A549 treated with Mapracorat at 1 μM for 4 hours (cell line): ENCODE measurements around the gene SLC25A42. TPM values are rescaled to one million over a fixed set of nuclear protein-coding genes. Genes with fewer than 3 reads are reported as not detected.

Source experiments
- total RNA-seq: library from RNA; stranded (reverse); fragments of 200-300 nt; extraction: Qiagen RNA extraction; gene quantifications from 5 replicates; pipeline ENCODE4 v1.2.3, GENCODE V29; 2022

The SLC25A42 gene
- total RNA-seq = 0.69 to 0.96 TPM (median 0.75 TPM) in 5 replicates

DNA sequence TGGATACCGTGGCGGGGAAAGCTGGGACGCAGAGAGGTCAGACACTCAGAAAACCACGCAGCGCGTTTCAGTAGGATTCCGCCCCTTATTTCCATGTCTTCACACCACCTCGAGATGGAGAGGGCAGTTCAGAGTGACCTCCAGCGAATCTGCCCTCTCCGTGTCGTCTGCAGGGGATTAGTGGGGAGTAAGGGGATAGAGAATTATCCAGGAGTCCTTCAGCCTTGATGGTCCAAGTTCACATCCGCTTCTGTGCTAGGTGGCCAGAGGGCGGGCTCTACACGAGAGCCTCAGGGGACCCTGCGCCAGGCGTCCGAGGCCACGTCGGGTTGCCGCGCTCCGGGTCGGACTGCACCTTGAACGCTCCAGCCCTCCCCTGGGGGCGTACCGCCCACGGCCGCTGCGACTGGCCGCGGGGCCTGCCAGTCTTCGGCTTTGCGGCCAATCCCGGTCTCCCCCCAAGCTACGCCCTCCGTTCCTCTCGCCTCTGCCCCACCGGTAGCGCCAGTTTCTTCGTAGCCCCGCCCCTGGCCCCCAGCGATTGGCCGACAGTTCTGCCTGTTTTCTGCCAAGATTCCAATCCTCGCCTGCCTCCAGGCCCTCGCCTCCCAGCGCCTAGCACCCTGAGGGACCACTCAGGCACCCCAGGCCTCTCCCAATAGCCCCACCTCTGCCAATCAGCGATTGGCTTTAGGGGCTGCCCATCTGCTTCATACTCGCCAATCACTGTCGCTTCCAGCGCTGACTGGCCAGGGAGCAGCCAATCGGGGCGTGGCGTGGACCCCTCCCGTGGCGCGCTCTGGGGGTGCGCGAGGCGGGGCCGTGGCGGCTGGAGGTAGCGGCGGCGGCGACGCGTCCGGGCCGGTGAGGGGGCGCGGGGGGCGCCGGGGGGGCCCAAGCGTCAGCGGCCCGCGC is at the start of gene SLC25A42:
Gene SLC25A42 (plus strand): TSS at position 812 of the 915 bp plus-strand sequence. CDS start 32,131 bp downstream, outside the sequence.

DNA sequence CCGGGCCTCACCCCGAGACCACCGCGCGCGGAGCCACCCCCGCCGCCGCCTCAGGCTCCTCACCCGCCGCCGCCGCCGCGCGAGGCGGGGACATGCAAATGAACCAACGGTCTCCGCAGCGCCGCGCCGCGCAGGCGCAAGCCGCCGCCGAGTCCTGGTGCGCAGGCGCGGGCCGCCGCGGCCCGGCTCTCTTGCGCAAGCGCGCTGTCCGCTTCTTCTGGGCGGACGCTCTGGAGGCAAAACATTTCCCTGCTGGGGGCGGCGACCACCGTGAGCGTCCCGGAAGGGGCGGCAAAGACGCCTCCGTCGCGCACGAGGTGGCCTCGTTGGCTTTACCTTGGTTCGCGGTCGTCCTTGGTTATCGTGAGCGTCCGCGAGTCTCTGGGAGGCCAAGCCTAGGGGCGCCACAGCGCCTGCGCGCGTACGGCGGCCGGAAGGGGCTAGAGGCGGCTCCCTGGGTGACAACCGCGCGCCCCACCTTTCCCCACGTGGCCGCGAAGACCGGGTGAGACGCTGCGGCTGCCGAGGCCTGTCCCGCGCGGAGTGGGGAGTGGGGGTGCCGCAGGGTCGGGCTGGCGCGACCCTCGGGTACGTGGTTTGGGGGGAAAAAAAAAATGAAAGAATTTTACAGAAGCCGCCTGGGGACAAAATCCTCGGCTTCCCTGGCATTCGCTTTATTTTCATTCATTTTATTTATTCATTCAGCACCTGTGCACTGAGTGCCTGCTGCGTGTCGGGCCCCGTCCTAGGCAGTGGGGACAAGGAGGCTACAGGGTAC is 30.2 kb upstream of the SLC25A42 start, which contains the start of the genes ARMC6 and SUGP2:
Gene ARMC6 (plus strand): TSS at position 178 of the 778 bp plus-strand sequence. CDS start 607 bp downstream, outside the sequence.
Gene SUGP2 (minus strand): TSS at position 92 of the 778 bp plus-strand sequence. CDS start 2,446 bp downstream, outside the sequence.

GRCh38 chr19:19138109-19138981 is 74.6 kb downstream of the SLC25A42 start, which contains the start of gene TMEM161A:
Gene TMEM161A (minus strand): TSS chr19:19138478. CDS start chr19:19138428, 50 bp downstream.

Other genes with a start within 250 kb of the SLC25A42 start
- 32.6 to 42.3 TPM (median 41.1 TPM) in 5 replicates for gene UPF1, start 232.0 kb upstream of the SLC25A42 start, total RNA-seq
- gene CERS1, start 167.8 kb upstream of the SLC25A42 start, total RNA-seq = 4.2 to 6.1 TPM (median 5.2 TPM) in 5 replicates
- gene COPE, start 144.6 kb upstream of the SLC25A42 start, total RNA-seq = 135 to 169 TPM (median 159 TPM) in 5 replicates
- gene DDX49, start 144.3 kb upstream of the SLC25A42 start, total RNA-seq = 28.8 to 45.7 TPM (median 43.2 TPM) in 5 replicates
- 21.5 to 32.0 TPM (median 31.0 TPM) in 5 replicates for gene HOMER3, start 122.8 kb upstream of the SLC25A42 start, total RNA-seq
- 21.6 to 35.3 TPM (median 30.3 TPM) in 5 replicates for gene SUGP2, start 30.5 kb upstream of the SLC25A42 start, total RNA-seq
- 22.4 to 29.9 TPM (median 27.3 TPM) in 5 replicates for gene ARMC6, start 30.4 kb upstream of the SLC25A42 start, total RNA-seq
- 19.3 to 29.0 TPM (median 26.1 TPM) in 5 replicates for gene TMEM161A, start 74.5 kb downstream of the SLC25A42 start, total RNA-seq
- gene MEF2B, start 106.3 kb downstream of the SLC25A42 start, total RNA-seq = 0.18 to 1.4 TPM (median 0.52 TPM) in 5 replicates
- 8.1 to 13.2 TPM (median 10.9 TPM) in 5 replicates for gene BORCS8, start 128.2 kb downstream of the SLC25A42 start, total RNA-seq
- 31.3 to 47.6 TPM (median 45.7 TPM) in 5 replicates for gene RFXANK, start 128.3 kb downstream of the SLC25A42 start, total RNA-seq
- gene NR2C2AP, start 139.4 kb downstream of the SLC25A42 start, total RNA-seq = 25.9 to 31.5 TPM (median 30.5 TPM) in 5 replicates
- gene NCAN, start 148.0 kb downstream of the SLC25A42 start, total RNA-seq = 0.05 to 0.16 TPM (median 0.05 TPM) in 4 of 5 replicates, not detected in the other
- gene TM6SF2, start 209.3 kb downstream of the SLC25A42 start, total RNA-seq = 0.21 to 0.82 TPM (median 0.66 TPM) in 5 replicates